Measurements from ENCODE around the gene TGM4. TPM values are rescaled to one million over a fixed set of nuclear protein-coding genes. Genes with fewer than 3 reads are reported as not detected.

TGM4 gene
- total and polyA plus RNA-seq, 2 donors (not counting 1 experiment from before 2014, with no cell fraction given): not detected

GRCh38 chr3:44896440-44896839, 22.0 kb downstream of the TGM4 start:
- no peak overlapping the region for H3K9ac ChIP-seq (ENCODE audit: low read length)
- TF ChIP-seq CTCF (IDR thresholded peaks at IDR 0.05): no peak
- no peak for TF ChIP-seq EZH2 (IDR thresholded peaks at IDR 0.05; ENCODE audit: borderline replicate concordance, insufficient read depth, low read depth, low read length, poor library complexity, severe bottlenecking)
- no peak overlapping the region for H3K4me3 ChIP-seq (ENCODE audit: control extremely low read depth in 1 of 5, extremely low read depth in 1 of 5, insufficient read depth in 1 of 5, low read depth in 2 of 5, low read length in 4 of 5)
- DNase-seq (no peak), ATAC-seq (ENCODE audit: low read depth) (no peak)
- Mint-ChIP-seq H3K27ac (no peak overlapping the region), H3K9me3 (ENCODE audit: insufficient read depth) (no peaks in the 10 kb centered on the region), H3K27me3 (peaks cover 12% of the 10 kb centered on the region), H3K4me3 (no peak overlapping the region), H3K4me1 (peaks cover 5% of the 10 kb centered on the region)
- no peaks in the 10 kb centered on the region for H3K36me3 ChIP-seq (replicated peaks in 1 of 2; ENCODE audit: control extremely low read depth in 1 of 2, control insufficient read depth in 1 of 2, extremely low read depth in 1 of 2, insufficient read depth in 2 of 2, low read length in 1 of 2)
- no peak overlapping the region for H2AFZ ChIP-seq (ENCODE audit: insufficient read depth, low read depth, low read length, poor library complexity, severe bottlenecking)
- CTCF ChIA-PET: no interaction called here
- intact Hi-C loops (cut with micrococcal nuclease): no loop called here
- no peaks in the 10 kb centered on the region for H3K9me3 ChIP-seq (ENCODE audit: control extremely low read depth in 1 of 3, control insufficient read depth in 2 of 3, insufficient read depth in 1 of 3, low read length in 2 of 3)
- peaks cover 0 to 14% (median 3%) of the 10 kb centered on the region in 4 experiments for H3K27me3 ChIP-seq (replicated peaks in 1 of 4; ENCODE audit: control extremely low read depth in 1 of 4, control insufficient read depth in 3 of 4, insufficient read depth in 4 of 4, low read length in 3 of 4)
- no peak overlapping the region for H3K4me2 ChIP-seq (replicated peaks; ENCODE audit: low read depth, low read length, poor library complexity, severe bottlenecking)
- WGBS (ENCODE audit: insufficient coverage): 80% methylated on average over 1 of the region's 2 CpGs
- H3K79me2 ChIP-seq (ENCODE audit: control insufficient read depth, insufficient read depth, low read length): no peaks in the 10 kb centered on the region
- no peak overlapping the region for H3K27ac ChIP-seq (ENCODE audit: low read length in 2 of 2)
- POLR2A ChIA-PET: no interaction called here
- no peaks in the 10 kb centered on the region for H4K20me1 ChIP-seq (ENCODE audit: control insufficient read depth, insufficient read depth, low read length, poor library complexity, severe bottlenecking)
- no peaks in the 10 kb centered on the region for H3K4me1 ChIP-seq (ENCODE audit: control insufficient read depth in 2 of 2, insufficient read depth in 2 of 2, low read length in 2 of 2)

GRCh38 chr3:44899683-44900367, 25.4 kb downstream of the TGM4 start:
- CTCF ChIA-PET: no interaction called here
- POLR2A ChIA-PET: no interaction called here
- Mint-ChIP-seq H3K4me1 (peaks cover 5% of the 10 kb centered on the region), H3K27ac (no peak overlapping the region), H3K9me3 (ENCODE audit: insufficient read depth) (no peaks in the 10 kb centered on the region), H3K4me3 (no peak overlapping the region), H3K27me3 (peaks cover 17% of the 10 kb centered on the region)
- Histone ChIP-seq H3K27ac (ENCODE audit: low read length in 2 of 2) (no peak overlapping the region), H3K36me3 (replicated peaks in 1 of 2; ENCODE audit: control extremely low read depth in 1 of 2, control insufficient read depth in 1 of 2, extremely low read depth in 1 of 2, insufficient read depth in 2 of 2, low read length in 1 of 2) (no peaks in the 10 kb centered on the region), H3K4me2 (replicated peaks; ENCODE audit: low read depth, low read length, poor library complexity, severe bottlenecking) (no peak overlapping the region), H3K4me1 (ENCODE audit: control insufficient read depth in 2 of 2, insufficient read depth in 2 of 2, low read length in 2 of 2) (no peaks in the 10 kb centered on the region), H3K79me2 (ENCODE audit: control insufficient read depth, insufficient read depth, low read length) (no peaks in the 10 kb centered on the region), H3K27me3 (replicated peaks in 1 of 4; ENCODE audit: control extremely low read depth in 1 of 4, control insufficient read depth in 3 of 4, insufficient read depth in 4 of 4, low read length in 3 of 4) (peaks cover 0 to 14% (median 3%) of the 10 kb centered on the region in 4 experiments), H2AFZ (ENCODE audit: insufficient read depth, low read depth, low read length, poor library complexity, severe bottlenecking) (no peak overlapping the region), H3K9ac (ENCODE audit: low read length) (no peak overlapping the region), H3K9me3 (ENCODE audit: control extremely low read depth in 1 of 3, control insufficient read depth in 2 of 3, insufficient read depth in 1 of 3, low read length in 2 of 3) (no peaks in the 10 kb centered on the region), H4K20me1 (ENCODE audit: control insufficient read depth, insufficient read depth, low read length, poor library complexity, severe bottlenecking) (no peaks in the 10 kb centered on the region), H3K4me3 (ENCODE audit: control extremely low read depth in 1 of 5, extremely low read depth in 1 of 5, insufficient read depth in 1 of 5, low read depth in 2 of 5, low read length in 4 of 5) (no peak overlapping the region)
- ATAC-seq (ENCODE audit: low read depth): no peak
- DNase-seq: no peak
- intact Hi-C loops (cut with micrococcal nuclease): no loop called here
- 80% methylated on average over 8 of the region's 13 CpGs for WGBS (ENCODE audit: insufficient coverage)
- TF ChIP-seq CTCF (IDR thresholded peaks at IDR 0.05) (no peak), EZH2 (IDR thresholded peaks at IDR 0.05; ENCODE audit: borderline replicate concordance, insufficient read depth, low read depth, low read length, poor library complexity, severe bottlenecking) (no peak)
